ENCODE data around the gene PIAS1.

PIAS1 gene

GRCh38 chr15:68073576-68074288 is 19.6 kb downstream of the PIAS1 start:
- no peak for DNase-seq

GRCh38 chr15:68075764-68076385 is 21.8 kb downstream of the PIAS1 start:
- DNase-seq = no peak

GRCh38 chr15:68078365-68078764 is 24.2 kb downstream of the PIAS1 start:
- no peak for DNase-seq

- no peak for DNase-seq
Measured at GRCh38 chr15:68080334-68080733, 26.2 kb downstream of the PIAS1 start.

- no peak for DNase-seq
Measured at GRCh38 chr15:68080783-68081182, 26.7 kb downstream of the PIAS1 start.

GRCh38 chr15:68081869-68082505 is 27.9 kb downstream of the PIAS1 start:
- DNase-seq = no peak

GRCh38 chr15:68082735-68083134 is 28.6 kb downstream of the PIAS1 start:
- DNase-seq = no peak

GRCh38 chr15:68083463-68083862 is 29.3 kb downstream of the PIAS1 start:
- DNase-seq = no peak

- no peak for DNase-seq
Measured at GRCh38 chr15:68085052-68085451, 30.9 kb downstream of the PIAS1 start.

GRCh38 chr15:68091743-68092142 is 37.6 kb downstream of the PIAS1 start:
- no peak for DNase-seq

GRCh38 chr15:68096099-68096498 is 42.0 kb downstream of the PIAS1 start:
- no peak for DNase-seq

GRCh38 chr15:68097029-68097428 is 42.9 kb downstream of the PIAS1 start:
- DNase-seq = no peak

- no peak for DNase-seq
Measured at GRCh38 chr15:68098465-68098864, 44.4 kb downstream of the PIAS1 start.

GRCh38 chr15:68100194-68100593 is 46.1 kb downstream of the PIAS1 start:
- no peak for DNase-seq

GRCh38 chr15:68103603-68104002 is 49.5 kb downstream of the PIAS1 start:
- DNase-seq = no peak

GRCh38 chr15:68106656-68107055 is 52.5 kb downstream of the PIAS1 start:
- no peak for DNase-seq

GRCh38 chr15:68107142-68107541 is 53.0 kb downstream of the PIAS1 start:
- no peak for DNase-seq

- no peak for DNase-seq
Measured at GRCh38 chr15:68112706-68113105, 58.6 kb downstream of the PIAS1 start.

GRCh38 chr15:68113273-68113672 is 59.2 kb downstream of the PIAS1 start:
- no peak for DNase-seq

- no peak for DNase-seq
Measured at GRCh38 chr15:68113751-68114150, 59.6 kb downstream of the PIAS1 start.

GRCh38 chr15:68114356-68114755 is 60.2 kb downstream of the PIAS1 start:
- DNase-seq = no peak

- DNase-seq = no peak
Measured at GRCh38 chr15:68114840-68115239, 60.7 kb downstream of the PIAS1 start.

GRCh38 chr15:68124700-68125099 is 70.6 kb downstream of the PIAS1 start:
- DNase-seq = no peak

- DNase-seq = no peak
Measured at GRCh38 chr15:68126396-68126795, 72.3 kb downstream of the PIAS1 start.

Data from NCI-H1694 (cell line).